Activated naive CD4-positive, alpha-beta T cell treated with anti-CD3 and anti-CD28 coated beads for 36 hours (primary cell): ENCODE data around the gene LRRC14B. TPM values are rescaled to one million over a fixed set of nuclear protein-coding genes. Genes with fewer than 3 reads are reported as not detected.
"Not testable (repeated sequence)": the region's sequence is repeated elsewhere in the genome, so short reads cannot be mapped to it uniquely, and the experiment has no call there.

Experiments
- CTCF ChIA-PET: fragments of 350-600 bp; sonication (Branson Sonifier 250); formaldehyde crosslinking; loops from one replicate; lab custom pipeline; 2021; ENCODE audit warnings: antibody characterized with exemption; lab: Charles Lee
- DNase-seq: peaks from one replicate; pipeline ENCODE4 v3.0.0-alpha.2; 2020
- H3K27ac Mint-ChIP-seq: one replicate; pipeline ENCODE4 v1.8.0; 2021; ENCODE audit warnings: mild to moderate bottlenecking, mixed read lengths
- H3K27me3 Mint-ChIP-seq: one replicate; pipeline ENCODE4 v1.8.0; 2021; ENCODE audit warnings: low read depth, mixed read lengths
- H3K36me3 Mint-ChIP-seq: one replicate; pipeline ENCODE4 v1.8.0; 2021; ENCODE audit warnings: low read depth, mixed read lengths
- H3K4me1 Mint-ChIP-seq: one replicate; pipeline ENCODE4 v1.8.0; 2021; ENCODE audit warnings: low read depth, mixed read lengths
- H3K4me3 Mint-ChIP-seq: one replicate; pipeline ENCODE4 v1.8.0; 2021; ENCODE audit warnings: mild to moderate bottlenecking, moderate library complexity, mixed read lengths
- H3K9me3 Mint-ChIP-seq: one replicate; pipeline ENCODE4 v1.8.0; 2021; ENCODE audit warnings: mixed read lengths
- intact Hi-C: fragments of 100-400 bp; cut with micrococcal nuclease; formaldehyde crosslinking; loops from one replicate; pipeline ENCODE4 v1.15.1; 2023
- total RNA-seq, 2 experiments: library from RNA; stranded (reverse); gene quantifications; one replicate each; pipeline ENCODE4 v1.2.3, GENCODE V29; 2021

The LRRC14B gene
- total RNA-seq, 2 experiments from 2014 or later, result not detected

- Mint-ChIP-seq H3K36me3 (peaks cover 41% of the 10 kb centered on the region), H3K4me1 (peaks cover 2% of the 10 kb centered on the region), H3K27me3 (no peaks in the 10 kb centered on the region), H3K27ac (no peak overlapping the region), H3K4me3 (no peak overlapping the region), H3K9me3 (no peaks in the 10 kb centered on the region)
- no peak for DNase-seq
- CTCF ChIA-PET, result no interaction called here
- intact Hi-C loops, result no loop called here
These were observed 37.6 kb downstream of the LRRC14B start for GRCh38 chr5:228886-229285.

GRCh38 chr5:230711-231110 lies 39.4 kb downstream of the LRRC14B start:
- H3K9me3 Mint-ChIP-seq, result no peaks in the 10 kb centered on the region
- intact Hi-C loops, result no loop called here
- H3K36me3 Mint-ChIP-seq, result peaks cover 36% of the 10 kb centered on the region
- no peak overlapping the region for H3K4me3 Mint-ChIP-seq
- no peaks in the 10 kb centered on the region for H3K4me1 Mint-ChIP-seq
- CTCF ChIA-PET, result no interaction called here
- H3K27me3 Mint-ChIP-seq, result no peaks in the 10 kb centered on the region
- H3K27ac Mint-ChIP-seq, result no peak overlapping the region
- no peak for DNase-seq

DNA sequence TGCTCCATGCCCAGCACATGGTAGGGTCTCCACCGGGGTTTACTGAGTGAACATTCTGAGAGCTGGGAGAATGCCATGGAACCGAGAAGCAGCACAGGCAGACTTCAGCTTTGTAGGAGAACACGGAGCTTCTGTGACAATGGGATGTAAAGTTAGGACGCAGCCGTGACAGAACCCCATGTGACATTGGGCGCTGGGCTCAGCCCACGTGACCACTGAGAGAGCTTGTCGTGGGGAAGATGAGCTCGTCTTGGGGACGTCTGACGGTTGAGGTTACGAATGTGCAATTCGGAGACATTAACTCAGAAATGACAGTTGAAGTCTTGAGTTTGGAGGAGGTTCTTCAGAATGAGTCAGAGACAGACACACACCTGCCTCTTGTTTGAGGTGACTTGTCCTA lies 40.4 kb downstream of the LRRC14B start:
- Mint-ChIP-seq H3K36me3 (peaks cover 35% of the 10 kb centered on the region), H3K9me3 (no peaks in the 10 kb centered on the region), H3K4me3 (no peak overlapping the region), H3K27ac (peak overlapping the region; percentile 13), H3K27me3 (no peaks in the 10 kb centered on the region), H3K4me1 (no peaks in the 10 kb centered on the region)
- intact Hi-C loops, result no loop called here
- no peak for DNase-seq
- CTCF ChIA-PET, result no interaction called here

DNA sequence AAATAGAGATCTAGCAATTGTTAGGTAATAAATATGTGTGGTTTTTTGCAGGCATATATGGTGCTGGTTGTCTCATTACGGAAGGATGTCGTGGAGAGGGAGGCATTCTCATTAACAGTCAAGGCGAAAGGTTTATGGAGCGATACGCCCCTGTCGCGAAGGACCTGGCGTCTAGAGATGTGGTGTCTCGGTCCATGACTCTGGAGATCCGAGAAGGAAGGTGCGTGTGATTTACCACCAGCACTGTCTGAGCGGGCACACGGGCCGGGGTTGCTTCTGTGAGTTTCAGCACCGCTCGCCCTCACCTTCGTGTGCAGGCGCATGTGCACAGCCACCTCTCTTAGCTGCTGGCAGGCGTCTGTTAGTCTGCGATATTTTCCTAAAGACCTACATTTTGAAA lies 42.1 kb downstream of the LRRC14B start:
- H3K4me1 Mint-ChIP-seq, intact Hi-C loops, CTCF ChIA-PET, DNase-seq, H3K9me3 Mint-ChIP-seq, H3K27me3 Mint-ChIP-seq, H3K4me3 Mint-ChIP-seq, H3K27ac Mint-ChIP-seq: not testable (repeated sequence)
- peaks cover 32% of the 10 kb centered on the region for H3K36me3 Mint-ChIP-seq

DNA sequence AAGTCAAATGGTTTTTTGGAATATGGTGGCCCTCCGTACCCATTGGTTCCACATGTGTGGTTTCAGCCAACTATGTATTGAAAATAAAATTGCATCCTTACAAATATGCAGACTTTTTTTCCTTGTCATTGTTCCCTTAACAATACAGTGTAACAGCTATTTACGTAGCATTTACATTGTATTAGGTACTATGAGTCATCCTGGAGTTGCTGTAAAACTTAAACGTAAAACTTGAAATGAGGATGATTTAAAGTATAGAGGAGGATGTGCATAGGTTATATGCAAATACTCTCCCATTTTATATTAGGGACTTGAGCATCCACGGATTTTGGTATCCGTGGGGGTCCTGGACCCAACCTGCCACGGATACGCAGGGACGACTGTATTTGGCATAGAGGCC lies 43.2 kb downstream of the LRRC14B start:
- DNase-seq, result no peak
- CTCF ChIA-PET, result no interaction called here
- intact Hi-C loops, result no loop called here
- Mint-ChIP-seq H3K4me3 (no peak overlapping the region), H3K27ac (no peak overlapping the region), H3K27me3 (no peaks in the 10 kb centered on the region), H3K36me3 (peaks cover 29% of the 10 kb centered on the region), H3K4me1 (no peaks in the 10 kb centered on the region), H3K9me3 (no peaks in the 10 kb centered on the region)

- H3K27me3 Mint-ChIP-seq, DNase-seq, intact Hi-C loops, H3K4me3 Mint-ChIP-seq, H3K27ac Mint-ChIP-seq, H3K4me1 Mint-ChIP-seq, H3K9me3 Mint-ChIP-seq, CTCF ChIA-PET: not testable (repeated sequence)
- peaks cover 36% of the 10 kb centered on the region for H3K36me3 Mint-ChIP-seq
These were observed 44.2 kb downstream of the LRRC14B start for GRCh38 chr5:235527-235926.

DNA sequence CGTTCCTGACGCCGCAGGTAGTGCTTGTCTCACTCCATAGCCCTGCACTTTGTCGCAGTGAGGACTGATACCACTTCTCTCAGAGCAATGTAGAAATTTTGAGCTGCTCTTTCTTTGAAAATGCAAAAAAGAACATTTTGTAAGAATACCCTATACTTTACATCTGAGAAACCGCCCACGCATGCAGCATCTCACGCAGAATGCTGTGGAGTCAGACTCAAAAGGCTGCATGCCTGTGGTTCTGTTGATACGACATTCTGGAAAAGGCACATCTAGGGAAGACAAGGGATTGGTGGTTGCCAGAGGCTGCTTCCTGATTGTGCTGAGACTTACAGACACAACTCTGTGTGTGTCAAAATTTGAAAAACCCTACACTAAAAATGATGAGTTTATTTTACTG lies 46.6 kb downstream of the LRRC14B start:
- H3K4me3 Mint-ChIP-seq, H3K27ac Mint-ChIP-seq, H3K27me3 Mint-ChIP-seq, H3K9me3 Mint-ChIP-seq, H3K4me1 Mint-ChIP-seq, DNase-seq, intact Hi-C loops, CTCF ChIA-PET: not testable (repeated sequence)
- H3K36me3 Mint-ChIP-seq, result peaks cover 46% of the 10 kb centered on the region

- peaks cover 46% of the 10 kb centered on the region for H3K36me3 Mint-ChIP-seq
- CTCF ChIA-PET, H3K27ac Mint-ChIP-seq, intact Hi-C loops, H3K27me3 Mint-ChIP-seq, H3K9me3 Mint-ChIP-seq, DNase-seq, H3K4me3 Mint-ChIP-seq: not testable (repeated sequence)
- peaks cover 16% of the 10 kb centered on the region for H3K4me1 Mint-ChIP-seq
These were observed 49.3 kb downstream of the LRRC14B start for GRCh38 chr5:240550-240949.

- H3K27me3 Mint-ChIP-seq, CTCF ChIA-PET, intact Hi-C loops, H3K9me3 Mint-ChIP-seq, H3K4me3 Mint-ChIP-seq, H3K27ac Mint-ChIP-seq, DNase-seq: not testable (repeated sequence)
- Mint-ChIP-seq H3K4me1 (peaks cover 16% of the 10 kb centered on the region), H3K36me3 (peaks cover 49% of the 10 kb centered on the region)
These were observed 49.9 kb downstream of the LRRC14B start for GRCh38 chr5:241045-241669.

- H3K4me3 Mint-ChIP-seq, CTCF ChIA-PET, H3K9me3 Mint-ChIP-seq, intact Hi-C loops, H3K27me3 Mint-ChIP-seq: not testable (repeated sequence)
- DNase-seq, result peak; percentile 51
- Mint-ChIP-seq H3K4me1 (peaks cover 16% of the 10 kb centered on the region), H3K36me3 (peaks cover 58% of the 10 kb centered on the region), H3K27ac (peak overlapping the region; percentile 80)
These were observed 52.5 kb downstream of the LRRC14B start for GRCh38 chr5:243683-244367.

- H3K27ac Mint-ChIP-seq, H3K4me3 Mint-ChIP-seq, H3K9me3 Mint-ChIP-seq, H3K27me3 Mint-ChIP-seq, DNase-seq, intact Hi-C loops: not testable (repeated sequence)
- Mint-ChIP-seq H3K36me3 (peaks cover 48% of the 10 kb centered on the region), H3K4me1 (peaks cover 16% of the 10 kb centered on the region)
- CTCF ChIA-PET, result interaction anchor here (0.7 kb wide), 1 partner anchor 97 kb away, joined by 3 read pairs; no protein-coding TSS in a partner anchor
These were observed 54.4 kb downstream of the LRRC14B start for GRCh38 chr5:245717-246116.
